SIG-M5 treated with dmso at 0.1 percent for 504 hours (cell line): ENCODE data around the gene DYNC2LI1.

ENCODE experiments used
- DNase-seq: peaks from one replicate; lab custom pipeline; 2025; ENCODE audit not compliant: unreplicated experiment; lab: John Stamatoyannopoulos, UW

The DYNC2LI1 gene

GRCh38 chr2:43842866-43843226, 69.0 kb downstream of the DYNC2LI1 start:
- DNase-seq, result no peak

- DNase-seq, result no peak
Measured at GRCh38 chr2:43845181-43845580, 71.3 kb downstream of the DYNC2LI1 start.

- no peak for DNase-seq
Measured at GRCh38 chr2:43846140-43846793, 72.4 kb downstream of the DYNC2LI1 start.

- no peak for DNase-seq
Measured at GRCh38 chr2:43848214-43848613, 74.4 kb downstream of the DYNC2LI1 start.

GRCh38 chr2:43851011-43851980, 77.5 kb downstream of the DYNC2LI1 start:
- no peak for DNase-seq

- DNase-seq, result no peak
Measured at GRCh38 chr2:43852196-43852730, 78.4 kb downstream of the DYNC2LI1 start.

GRCh38 chr2:43853141-43854081, 79.6 kb downstream of the DYNC2LI1 start:
- DNase-seq, result no peak

- no peak for DNase-seq
Measured at GRCh38 chr2:43854671-43855070, 80.8 kb downstream of the DYNC2LI1 start.

GRCh38 chr2:43855292-43855691, 81.5 kb downstream of the DYNC2LI1 start:
- DNase-seq, result no peak
